ENCODE results near the gene PLSCR1. TPM values are rescaled to one million over a fixed set of nuclear protein-coding genes. Genes with fewer than 3 reads are reported as not detected.

Gene PLSCR1
- polyA plus RNA-seq, 1 donor from 2014 or later = 0.78 TPM

DNA sequence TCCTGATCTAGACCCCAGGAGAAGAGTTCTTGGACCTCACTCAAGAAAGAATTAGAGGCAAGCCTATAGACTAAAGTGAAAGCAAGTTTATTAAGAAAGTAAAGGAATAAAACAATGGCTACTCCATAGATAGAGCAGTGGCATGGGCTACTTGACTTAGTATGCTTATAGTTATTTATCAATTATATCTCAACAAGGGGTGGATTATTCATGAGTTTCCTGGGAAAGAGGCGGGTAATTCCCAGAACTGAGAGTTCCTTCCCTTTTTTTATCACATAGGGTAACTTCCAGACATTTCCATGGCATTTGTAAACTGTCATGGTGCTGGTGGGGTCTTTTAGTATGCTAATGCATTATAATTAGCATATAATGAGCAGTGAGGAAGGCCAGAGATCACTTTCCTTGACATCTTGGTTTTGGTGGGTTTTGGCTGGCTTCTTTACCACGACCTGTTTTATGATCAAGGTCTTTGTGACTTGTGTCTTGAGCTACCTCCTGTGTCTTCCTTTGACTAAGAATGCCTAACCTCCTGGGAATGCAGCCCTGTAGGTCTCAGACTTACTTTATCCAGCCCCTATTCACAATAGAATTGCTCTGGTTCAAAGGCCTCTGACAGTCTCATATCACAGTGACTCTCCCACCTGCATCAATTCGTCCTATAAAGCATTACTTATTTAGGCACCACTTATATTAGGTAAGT, 39.8 kb downstream of the PLSCR1 start:
- Histone ChIP-seq H4K20me1 (ENCODE audit: insufficient read depth) (no peaks in the 10 kb centered on the region), H3K27me3 (ENCODE audit: insufficient read depth, low read depth, low read length) (no peaks in the 10 kb centered on the region), H2AFZ (ENCODE audit: low read depth, low read length) (no peak overlapping the region), H3K79me2 (replicated peaks; ENCODE audit: insufficient read depth, low read length) (no peaks in the 10 kb centered on the region), H3K36me3 (ENCODE audit: insufficient read depth, low read length) (no peaks in the 10 kb centered on the region), H3F3A (ENCODE audit: insufficient read depth, low read length, poor library complexity, severe bottlenecking) (no peaks in the 10 kb centered on the region), H3K4me3 (ENCODE audit: low read length) (no peak overlapping the region), H3K4me2 (ENCODE audit: low read length) (no peak overlapping the region), H3K9me3 (ENCODE audit: low read length) (no peaks in the 10 kb centered on the region), H3K9ac (ENCODE audit: low read length) (no peak overlapping the region), H3K9me2 (ENCODE audit: insufficient read depth, low read length) (no peaks in the 10 kb centered on the region), H3K27ac (ENCODE audit: low read length) (no peak overlapping the region)
- TF ChIP-seq RAD21 (conservative IDR thresholded peaks at IDR 0.05) = no peak
- TF ChIP-seq POLR2AphosphoS5 (IDR thresholded peaks at IDR 0.05) = no peak
- TF ChIP-seq EZH2 (IDR thresholded peaks at IDR 0.05; ENCODE audit: borderline replicate concordance, insufficient read depth, low read length, poor library complexity, severe bottlenecking) = no peak
- TF ChIP-seq EP300 (conservative IDR thresholded peaks at IDR 0.05; ENCODE audit: poor library complexity, severe bottlenecking) = no peak
- TF ChIP-seq TAF1 (IDR thresholded peaks at IDR 0.05; ENCODE audit: low read depth) = no peak
- TF ChIP-seq, protein P1, sequence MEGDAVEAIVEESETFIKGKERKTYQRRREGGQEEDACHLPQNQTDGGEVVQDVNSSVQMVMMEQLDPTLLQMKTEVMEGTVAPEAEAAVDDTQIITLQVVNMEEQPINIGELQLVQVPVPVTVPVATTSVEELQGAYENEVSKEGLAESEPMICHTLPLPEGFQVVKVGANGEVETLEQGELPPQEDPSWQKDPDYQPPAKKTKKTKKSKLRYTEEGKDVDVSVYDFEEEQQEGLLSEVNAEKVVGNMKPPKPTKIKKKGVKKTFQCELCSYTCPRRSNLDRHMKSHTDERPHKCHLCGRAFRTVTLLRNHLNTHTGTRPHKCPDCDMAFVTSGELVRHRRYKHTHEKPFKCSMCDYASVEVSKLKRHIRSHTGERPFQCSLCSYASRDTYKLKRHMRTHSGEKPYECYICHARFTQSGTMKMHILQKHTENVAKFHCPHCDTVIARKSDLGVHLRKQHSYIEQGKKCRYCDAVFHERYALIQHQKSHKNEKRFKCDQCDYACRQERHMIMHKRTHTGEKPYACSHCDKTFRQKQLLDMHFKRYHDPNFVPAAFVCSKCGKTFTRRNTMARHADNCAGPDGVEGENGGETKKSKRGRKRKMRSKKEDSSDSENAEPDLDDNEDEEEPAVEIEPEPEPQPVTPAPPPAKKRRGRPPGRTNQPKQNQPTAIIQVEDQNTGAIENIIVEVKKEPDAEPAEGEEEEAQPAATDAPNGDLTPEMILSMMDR (IDR thresholded peaks at IDR 0.05; ENCODE audit: poor library complexity, severe bottlenecking) = no peak
- TF ChIP-seq, protein P2, sequence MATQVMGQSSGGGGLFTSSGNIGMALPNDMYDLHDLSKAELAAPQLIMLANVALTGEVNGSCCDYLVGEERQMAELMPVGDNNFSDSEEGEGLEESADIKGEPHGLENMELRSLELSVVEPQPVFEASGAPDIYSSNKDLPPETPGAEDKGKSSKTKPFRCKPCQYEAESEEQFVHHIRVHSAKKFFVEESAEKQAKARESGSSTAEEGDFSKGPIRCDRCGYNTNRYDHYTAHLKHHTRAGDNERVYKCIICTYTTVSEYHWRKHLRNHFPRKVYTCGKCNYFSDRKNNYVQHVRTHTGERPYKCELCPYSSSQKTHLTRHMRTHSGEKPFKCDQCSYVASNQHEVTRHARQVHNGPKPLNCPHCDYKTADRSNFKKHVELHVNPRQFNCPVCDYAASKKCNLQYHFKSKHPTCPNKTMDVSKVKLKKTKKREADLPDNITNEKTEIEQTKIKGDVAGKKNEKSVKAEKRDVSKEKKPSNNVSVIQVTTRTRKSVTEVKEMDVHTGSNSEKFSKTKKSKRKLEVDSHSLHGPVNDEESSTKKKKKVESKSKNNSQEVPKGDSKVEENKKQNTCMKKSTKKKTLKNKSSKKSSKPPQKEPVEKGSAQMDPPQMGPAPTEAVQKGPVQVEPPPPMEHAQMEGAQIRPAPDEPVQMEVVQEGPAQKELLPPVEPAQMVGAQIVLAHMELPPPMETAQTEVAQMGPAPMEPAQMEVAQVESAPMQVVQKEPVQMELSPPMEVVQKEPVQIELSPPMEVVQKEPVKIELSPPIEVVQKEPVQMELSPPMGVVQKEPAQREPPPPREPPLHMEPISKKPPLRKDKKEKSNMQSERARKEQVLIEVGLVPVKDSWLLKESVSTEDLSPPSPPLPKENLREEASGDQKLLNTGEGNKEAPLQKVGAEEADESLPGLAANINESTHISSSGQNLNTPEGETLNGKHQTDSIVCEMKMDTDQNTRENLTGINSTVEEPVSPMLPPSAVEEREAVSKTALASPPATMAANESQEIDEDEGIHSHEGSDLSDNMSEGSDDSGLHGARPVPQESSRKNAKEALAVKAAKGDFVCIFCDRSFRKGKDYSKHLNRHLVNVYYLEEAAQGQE (IDR thresholded peaks at IDR 0.05; ENCODE audit: borderline replicate concordance) = no peak
- TF ChIP-seq MXI1 (conservative IDR thresholded peaks at IDR 0.05; ENCODE audit: poor library complexity, severe bottlenecking) = no peak
- no peak for TF ChIP-seq SMC3 (conservative IDR thresholded peaks at IDR 0.05; ENCODE audit: poor library complexity)

DNA sequence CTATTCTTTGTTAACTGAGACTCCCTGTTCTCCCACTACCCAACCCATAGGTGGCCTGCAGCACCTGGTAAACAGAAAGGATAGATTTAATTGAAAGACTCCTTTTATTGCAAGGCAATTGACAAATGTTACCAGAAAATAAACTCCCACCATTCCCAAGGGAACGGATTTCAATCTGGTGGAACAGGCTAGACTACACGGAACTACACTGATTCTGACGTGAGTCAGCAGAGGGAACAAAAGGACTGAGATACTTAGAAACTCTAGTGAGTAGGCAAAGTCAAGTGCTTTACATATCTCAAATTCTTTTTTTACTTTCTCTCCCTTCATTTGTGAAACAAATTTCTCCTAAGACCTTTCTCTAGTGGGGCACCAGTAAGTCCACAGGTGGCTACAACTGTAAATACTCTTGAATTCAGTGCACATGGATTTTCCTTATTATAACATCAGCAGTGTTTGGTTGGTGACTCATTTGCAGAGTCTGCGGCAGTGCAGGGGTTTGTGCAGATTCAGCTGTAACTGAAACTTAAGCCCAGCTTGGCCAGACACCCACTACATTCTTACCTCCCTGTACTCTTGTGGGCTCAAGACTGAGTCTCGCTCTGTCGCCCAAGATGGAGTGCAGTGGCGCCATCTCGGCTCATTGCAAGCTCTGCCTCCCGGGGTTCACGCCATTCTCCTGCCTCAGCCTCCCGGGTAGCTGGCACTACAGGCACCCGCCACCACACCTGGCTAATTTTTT, 40.8 kb downstream of the PLSCR1 start:
- no peaks in the 10 kb centered on the region for H3F3A ChIP-seq (ENCODE audit: insufficient read depth, low read length, poor library complexity, severe bottlenecking)
- no peak overlapping the region for H3K4me3 ChIP-seq (ENCODE audit: low read length)
- no peak overlapping the region for H3K4me2 ChIP-seq (ENCODE audit: low read length)
- no peaks in the 10 kb centered on the region for H3K9me3 ChIP-seq (ENCODE audit: low read length)
- no peaks in the 10 kb centered on the region for H3K36me3 ChIP-seq (ENCODE audit: insufficient read depth, low read length)
- no peaks in the 10 kb centered on the region for H4K20me1 ChIP-seq (ENCODE audit: insufficient read depth)
- TF ChIP-seq EP300 (conservative IDR thresholded peaks at IDR 0.05; ENCODE audit: poor library complexity, severe bottlenecking) (no peak), EZH2 (IDR thresholded peaks at IDR 0.05; ENCODE audit: borderline replicate concordance, insufficient read depth, low read length, poor library complexity, severe bottlenecking) (no peak), SMC3 (conservative IDR thresholded peaks at IDR 0.05; ENCODE audit: poor library complexity) (no peak), RAD21 (conservative IDR thresholded peaks at IDR 0.05) (no peak), TAF1 (IDR thresholded peaks at IDR 0.05; ENCODE audit: low read depth) (no peak), POLR2AphosphoS5 (IDR thresholded peaks at IDR 0.05) (no peak), MXI1 (conservative IDR thresholded peaks at IDR 0.05; ENCODE audit: poor library complexity, severe bottlenecking) (no peak)
- TF ChIP-seq, protein P2 (IDR thresholded peaks at IDR 0.05; ENCODE audit: borderline replicate concordance) = no peak
- TF ChIP-seq, protein P1 (IDR thresholded peaks at IDR 0.05; ENCODE audit: poor library complexity, severe bottlenecking) = no peak
- no peak overlapping the region for H3K9ac ChIP-seq (ENCODE audit: low read length)
- H2AFZ ChIP-seq (ENCODE audit: low read depth, low read length) = no peak overlapping the region
- no peak overlapping the region for H3K27ac ChIP-seq (ENCODE audit: low read length)
- H3K9me2 ChIP-seq (ENCODE audit: insufficient read depth, low read length) = no peaks in the 10 kb centered on the region
- no peaks in the 10 kb centered on the region for H3K27me3 ChIP-seq (ENCODE audit: insufficient read depth, low read depth, low read length)
- no peaks in the 10 kb centered on the region for H3K79me2 ChIP-seq (replicated peaks; ENCODE audit: insufficient read depth, low read length)

All from neural cell (in vitro differentiated cells).